Lower lobe of right lung (tissue), 2 donors: Measurements from ENCODE around the gene SLC27A5. TPM values are rescaled to one million over a fixed set of nuclear protein-coding genes. Genes with fewer than 3 reads are reported as not detected.

Experiments used
- ATAC-seq, 2 donors: fragments of 200-7000 bp; cut with Tn5 transposase; one replicate each; pipeline ENCODE4 v1.9.1; 2020 to 2022; ENCODE audit warnings: mild to moderate bottlenecking in 2 of 2, moderate library complexity in 2 of 2
- DNase-seq: peaks from one replicate; pipeline ENCODE4 v3.0.0-alpha.2; 2020
- H3K27ac ChIP-seq: fragments of 200-600 bp; one replicate; pipeline ENCODE4 v1.8.0; 2022
- H3K27me3 ChIP-seq: fragments of 200-600 bp; one replicate; pipeline ENCODE4 v1.8.0; 2022; ENCODE audit warnings: low read depth
- H3K36me3 ChIP-seq: fragments of 200-600 bp; one replicate; pipeline ENCODE4 v1.8.0; 2022; ENCODE audit warnings: mild to moderate bottlenecking
- H3K4me1 ChIP-seq: fragments of 200-600 bp; one replicate; pipeline ENCODE4 v1.8.0; 2022
- H3K4me3 ChIP-seq: fragments of 200-600 bp; one replicate; pipeline ENCODE4 v1.8.0; 2022; ENCODE audit warnings: mild to moderate bottlenecking
- H3K9me3 ChIP-seq: fragments of 200-600 bp; one replicate; pipeline ENCODE4 v1.8.0; 2022
- intact Hi-C: fragments of 100-400 bp; cut with DNase I; formaldehyde crosslinking; loops from one replicate; pipeline ENCODE4 v1.11.0; 2022
- total RNA-seq: library from RNA; stranded (reverse); fragmentation: NEBNext Ultra II Directional; extraction: Animal tissue kit (Norgen Biotek cat#: 25700); gene quantifications from one replicate; pipeline ENCODE4 v1.2.1, GENCODE V29; 2021
- TF ChIP-seq, protein P1 (sequence below): fragments of 200-600 bp; IDR thresholded peaks from one replicate; pipeline ENCODE4 v1.8.0; 2022; ENCODE audit warnings: antibody characterized with exemption, mild to moderate bottlenecking
- donor health status: DM: no; HTN: yes; CAD: no; lungs with severe emphysema.

Gene SLC27A5
- total RNA-seq, 1 donor from 2014 or later, result 6.6 TPM

- TF ChIP-seq, protein P1, sequence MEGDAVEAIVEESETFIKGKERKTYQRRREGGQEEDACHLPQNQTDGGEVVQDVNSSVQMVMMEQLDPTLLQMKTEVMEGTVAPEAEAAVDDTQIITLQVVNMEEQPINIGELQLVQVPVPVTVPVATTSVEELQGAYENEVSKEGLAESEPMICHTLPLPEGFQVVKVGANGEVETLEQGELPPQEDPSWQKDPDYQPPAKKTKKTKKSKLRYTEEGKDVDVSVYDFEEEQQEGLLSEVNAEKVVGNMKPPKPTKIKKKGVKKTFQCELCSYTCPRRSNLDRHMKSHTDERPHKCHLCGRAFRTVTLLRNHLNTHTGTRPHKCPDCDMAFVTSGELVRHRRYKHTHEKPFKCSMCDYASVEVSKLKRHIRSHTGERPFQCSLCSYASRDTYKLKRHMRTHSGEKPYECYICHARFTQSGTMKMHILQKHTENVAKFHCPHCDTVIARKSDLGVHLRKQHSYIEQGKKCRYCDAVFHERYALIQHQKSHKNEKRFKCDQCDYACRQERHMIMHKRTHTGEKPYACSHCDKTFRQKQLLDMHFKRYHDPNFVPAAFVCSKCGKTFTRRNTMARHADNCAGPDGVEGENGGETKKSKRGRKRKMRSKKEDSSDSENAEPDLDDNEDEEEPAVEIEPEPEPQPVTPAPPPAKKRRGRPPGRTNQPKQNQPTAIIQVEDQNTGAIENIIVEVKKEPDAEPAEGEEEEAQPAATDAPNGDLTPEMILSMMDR, result no peak
- Histone ChIP-seq H3K4me1 (peaks cover 19% of the 10 kb centered on the region), H3K27me3 (no peaks in the 10 kb centered on the region), H3K27ac (no peak overlapping the region), H3K36me3 (peaks cover 32% of the 10 kb centered on the region), H3K9me3 (no peaks in the 10 kb centered on the region), H3K4me3 (no peak overlapping the region)
- DNase-seq, result no peak
- intact Hi-C loops, result no loop called here
- no peak for ATAC-seq
These were observed 33.9 kb downstream of the SLC27A5 start for GRCh38 chr19:58477871-58478270.

GRCh38 chr19:58477130-58477529 lies 34.7 kb downstream of the SLC27A5 start:
- peaks cover 39% of the 10 kb centered on the region for H3K36me3 ChIP-seq
- ATAC-seq (no peak), DNase-seq (no peak)
- peak overlapping the region; percentile 86 for H3K4me3 ChIP-seq
- TF ChIP-seq, protein P1, result no peak
- no peaks in the 10 kb centered on the region for H3K9me3 ChIP-seq
- H3K27ac ChIP-seq, result peak overlapping the region; percentile 86
- peaks cover 19% of the 10 kb centered on the region for H3K4me1 ChIP-seq
- intact Hi-C loops, result no loop called here
- H3K27me3 ChIP-seq, result no peaks in the 10 kb centered on the region

GRCh38 chr19:58476498-58477015 lies 35.2 kb downstream of the SLC27A5 start:
- H3K4me1 ChIP-seq, result peaks cover 19% of the 10 kb centered on the region
- H3K36me3 ChIP-seq, result peaks cover 45% of the 10 kb centered on the region
- peak overlapping the region; percentile 86 for H3K27ac ChIP-seq
- DNase-seq (no peak), ATAC-seq (peak in 1 of 2 donors; percentile 0)
- H3K27me3 ChIP-seq, result no peaks in the 10 kb centered on the region
- H3K9me3 ChIP-seq, result no peaks in the 10 kb centered on the region
- peak overlapping the region; percentile 86 for H3K4me3 ChIP-seq
- intact Hi-C loops, result no loop called here
- TF ChIP-seq, protein P1, result no peak

DNA sequence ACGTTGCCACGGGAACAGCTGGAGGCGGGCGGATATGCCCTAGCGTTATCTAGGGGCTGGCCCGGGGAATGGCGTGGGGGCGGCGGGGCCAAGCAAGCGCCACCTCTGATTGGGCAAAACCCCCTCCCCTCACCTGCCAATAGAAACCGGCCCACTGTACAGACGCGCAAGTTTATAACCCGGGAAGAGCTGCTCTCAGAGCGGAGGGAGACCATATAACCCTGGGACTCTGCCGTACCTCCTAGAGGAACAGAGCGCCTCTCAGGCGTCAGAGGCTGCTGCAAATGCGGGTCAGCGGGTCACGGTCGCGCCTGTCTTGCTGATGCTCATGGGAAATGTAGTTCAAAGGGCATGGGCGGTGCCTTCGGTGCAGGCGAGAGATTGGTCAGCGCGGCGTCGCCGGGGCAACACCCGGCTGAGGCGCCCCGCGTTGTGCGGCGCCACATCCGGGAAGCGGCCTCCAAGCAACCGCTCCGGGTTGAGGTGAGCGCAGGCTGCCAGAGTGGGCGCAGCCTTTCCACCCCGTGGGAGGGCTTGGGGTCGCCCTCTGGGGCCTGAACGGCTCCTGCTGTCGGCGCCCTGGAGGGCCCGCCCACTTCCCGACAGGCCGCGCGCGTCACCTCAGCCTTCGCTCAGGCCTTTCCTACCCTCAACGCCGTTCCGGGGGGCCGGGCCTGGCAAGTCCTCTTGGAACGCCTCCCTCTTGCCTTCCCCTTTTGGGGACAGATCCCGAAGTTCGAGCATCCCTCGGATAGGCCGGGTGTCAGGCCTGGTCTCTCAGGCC lies 35.9 kb downstream of the SLC27A5 start, which contains the start of gene ZNF446:
Gene ZNF446, plus strand, starts transcription at position 639 of the 784 bp plus-strand sequence. CDS start 867 bp downstream, outside the sequence.
- no peaks in the 10 kb centered on the region for H3K27me3 ChIP-seq
- TF ChIP-seq, protein P1, result no peak
- H3K9me3 ChIP-seq, result no peaks in the 10 kb centered on the region
- intact Hi-C loops, result no loop called here
- peak within 1 kb of the TSS; percentile 86 for H3K4me3 ChIP-seq
- ATAC-seq, result peak; percentile 95 to 96
- DNase-seq, result peak; percentile 98
- H3K36me3 ChIP-seq, result peaks cover 43% of the 10 kb centered on the region
- H3K27ac ChIP-seq, result peak within 1 kb of the TSS; percentile 86
- H3K4me1 ChIP-seq, result peaks cover 19% of the 10 kb centered on the region

GRCh38 chr19:58474997-58475713 lies 36.6 kb downstream of the SLC27A5 start:
- intact Hi-C loops, result no loop called here
- Histone ChIP-seq H3K4me3 (peak overlapping the region; percentile 86), H3K36me3 (peaks cover 43% of the 10 kb centered on the region), H3K9me3 (no peaks in the 10 kb centered on the region), H3K27me3 (no peaks in the 10 kb centered on the region), H3K27ac (peak overlapping the region; percentile 86), H3K4me1 (peaks cover 19% of the 10 kb centered on the region)
- ATAC-seq, result peak in 1 of 2 donors; percentile 0
- DNase-seq, result no peak
- TF ChIP-seq, protein P1, result no peak
